ENCODE measurements around the gene UBXN7. TPM values are rescaled to one million over a fixed set of nuclear protein-coding genes. Genes with fewer than 3 reads are reported as not detected.

Gene UBXN7
- total RNA-seq, 1 experiment from 2014 or later = 67.0 TPM

GRCh38 chr3:196314597-196314996, 117.6 kb downstream of the UBXN7 start:
- TF ChIP-seq SP1 (IDR thresholded peaks at IDR 0.05; ENCODE audit: low read depth) = no peak
- TF ChIP-seq, protein P1, sequence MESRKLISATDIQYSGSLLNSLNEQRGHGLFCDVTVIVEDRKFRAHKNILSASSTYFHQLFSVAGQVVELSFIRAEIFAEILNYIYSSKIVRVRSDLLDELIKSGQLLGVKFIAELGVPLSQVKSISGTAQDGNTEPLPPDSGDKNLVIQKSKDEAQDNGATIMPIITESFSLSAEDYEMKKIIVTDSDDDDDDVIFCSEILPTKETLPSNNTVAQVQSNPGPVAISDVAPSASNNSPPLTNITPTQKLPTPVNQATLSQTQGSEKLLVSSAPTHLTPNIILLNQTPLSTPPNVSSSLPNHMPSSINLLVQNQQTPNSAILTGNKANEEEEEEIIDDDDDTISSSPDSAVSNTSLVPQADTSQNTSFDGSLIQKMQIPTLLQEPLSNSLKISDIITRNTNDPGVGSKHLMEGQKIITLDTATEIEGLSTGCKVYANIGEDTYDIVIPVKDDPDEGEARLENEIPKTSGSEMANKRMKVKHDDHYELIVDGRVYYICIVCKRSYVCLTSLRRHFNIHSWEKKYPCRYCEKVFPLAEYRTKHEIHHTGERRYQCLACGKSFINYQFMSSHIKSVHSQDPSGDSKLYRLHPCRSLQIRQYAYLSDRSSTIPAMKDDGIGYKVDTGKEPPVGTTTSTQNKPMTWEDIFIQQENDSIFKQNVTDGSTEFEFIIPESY (IDR thresholded peaks at IDR 0.05; ENCODE audit: extremely low read depth, insufficient replicate concordance, low read length) = no peak
- TF ChIP-seq CEBPB (IDR thresholded peaks at IDR 0.05; ENCODE audit: low read depth) = no peak
- TF ChIP-seq, protein P2, sequence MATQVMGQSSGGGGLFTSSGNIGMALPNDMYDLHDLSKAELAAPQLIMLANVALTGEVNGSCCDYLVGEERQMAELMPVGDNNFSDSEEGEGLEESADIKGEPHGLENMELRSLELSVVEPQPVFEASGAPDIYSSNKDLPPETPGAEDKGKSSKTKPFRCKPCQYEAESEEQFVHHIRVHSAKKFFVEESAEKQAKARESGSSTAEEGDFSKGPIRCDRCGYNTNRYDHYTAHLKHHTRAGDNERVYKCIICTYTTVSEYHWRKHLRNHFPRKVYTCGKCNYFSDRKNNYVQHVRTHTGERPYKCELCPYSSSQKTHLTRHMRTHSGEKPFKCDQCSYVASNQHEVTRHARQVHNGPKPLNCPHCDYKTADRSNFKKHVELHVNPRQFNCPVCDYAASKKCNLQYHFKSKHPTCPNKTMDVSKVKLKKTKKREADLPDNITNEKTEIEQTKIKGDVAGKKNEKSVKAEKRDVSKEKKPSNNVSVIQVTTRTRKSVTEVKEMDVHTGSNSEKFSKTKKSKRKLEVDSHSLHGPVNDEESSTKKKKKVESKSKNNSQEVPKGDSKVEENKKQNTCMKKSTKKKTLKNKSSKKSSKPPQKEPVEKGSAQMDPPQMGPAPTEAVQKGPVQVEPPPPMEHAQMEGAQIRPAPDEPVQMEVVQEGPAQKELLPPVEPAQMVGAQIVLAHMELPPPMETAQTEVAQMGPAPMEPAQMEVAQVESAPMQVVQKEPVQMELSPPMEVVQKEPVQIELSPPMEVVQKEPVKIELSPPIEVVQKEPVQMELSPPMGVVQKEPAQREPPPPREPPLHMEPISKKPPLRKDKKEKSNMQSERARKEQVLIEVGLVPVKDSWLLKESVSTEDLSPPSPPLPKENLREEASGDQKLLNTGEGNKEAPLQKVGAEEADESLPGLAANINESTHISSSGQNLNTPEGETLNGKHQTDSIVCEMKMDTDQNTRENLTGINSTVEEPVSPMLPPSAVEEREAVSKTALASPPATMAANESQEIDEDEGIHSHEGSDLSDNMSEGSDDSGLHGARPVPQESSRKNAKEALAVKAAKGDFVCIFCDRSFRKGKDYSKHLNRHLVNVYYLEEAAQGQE (IDR thresholded peaks at IDR 0.05; ENCODE audit: low read depth) = no peak
- no peak for TF ChIP-seq TCF7L2 (IDR thresholded peaks at IDR 0.05; ENCODE audit: borderline replicate concordance, extremely low read depth, insufficient read depth, insufficient read length)
- no peak for TF ChIP-seq CTCF (IDR thresholded peaks at IDR 0.05 in 2 of 3, conservative IDR thresholded peaks at IDR 0.05 in 1 of 3; ENCODE audit: borderline replicate concordance in 1 of 3, insufficient read depth in 1 of 3, low read depth in 2 of 3, low read length in 2 of 3)
- TF ChIP-seq FOSL1 (IDR thresholded peaks at IDR 0.05; ENCODE audit: low read depth) = no peak
- TF ChIP-seq SIN3A (IDR thresholded peaks at IDR 0.05; ENCODE audit: low read depth) = no peak
- TF ChIP-seq POLR2AphosphoS5 (IDR thresholded peaks at IDR 0.05; ENCODE audit: low read depth, low read length) = no peak
- no peak for TF ChIP-seq EGR1 (IDR thresholded peaks at IDR 0.05; ENCODE audit: low read depth)
- TF ChIP-seq, protein P3, sequence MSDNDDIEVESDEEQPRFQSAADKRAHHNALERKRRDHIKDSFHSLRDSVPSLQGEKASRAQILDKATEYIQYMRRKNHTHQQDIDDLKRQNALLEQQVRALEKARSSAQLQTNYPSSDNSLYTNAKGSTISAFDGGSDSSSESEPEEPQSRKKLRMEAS (IDR thresholded peaks at IDR 0.05) = no peak
- no peak for TF ChIP-seq EZH2phosphoT487 (IDR thresholded peaks at IDR 0.05; ENCODE audit: borderline replicate concordance)
- TF ChIP-seq, protein P4, sequence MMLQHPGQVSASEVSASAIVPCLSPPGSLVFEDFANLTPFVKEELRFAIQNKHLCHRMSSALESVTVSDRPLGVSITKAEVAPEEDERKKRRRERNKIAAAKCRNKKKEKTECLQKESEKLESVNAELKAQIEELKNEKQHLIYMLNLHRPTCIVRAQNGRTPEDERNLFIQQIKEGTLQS (IDR thresholded peaks at IDR 0.05) = no peak
- TF ChIP-seq CBX3 (IDR thresholded peaks at IDR 0.05; ENCODE audit: low read depth) = no peak
- TF ChIP-seq EZH2 (IDR thresholded peaks at IDR 0.05) = no peak
- no peak for TF ChIP-seq POLR2A (IDR thresholded peaks at IDR 0.05; ENCODE audit: borderline replicate concordance, extremely low read depth, insufficient read depth, insufficient read length)
- TF ChIP-seq ZNF274 (IDR thresholded peaks at IDR 0.05; ENCODE audit: low read depth, low read length) = no peak
- no peak for TF ChIP-seq RAD21 (IDR thresholded peaks at IDR 0.05; ENCODE audit: low read depth)
- TF ChIP-seq YY1 (IDR thresholded peaks at IDR 0.05; ENCODE audit: extremely low read depth, insufficient replicate concordance, low read depth, low read length) = no peak
- Histone ChIP-seq H3K9me3 (ENCODE audit: control insufficient read depth in 1 of 2, insufficient read depth in 1 of 2, low read depth in 1 of 2, low read length in 2 of 2) (no peaks in the 10 kb centered on the region), H3K9me2 (ENCODE audit: insufficient read depth) (no peaks in the 10 kb centered on the region), H3K4me1 (ENCODE audit: control insufficient read depth in 1 of 2, insufficient read depth in 2 of 2, low read length in 2 of 2) (peaks cover 5 to 32% of the 10 kb centered on the region in 2 experiments; a peak in 3 of 4 replicates), H2AFZ (ENCODE audit: low read depth, low read length, poor library complexity, severe bottlenecking) (no peak overlapping the region), H3K4me2 (ENCODE audit: low read length) (peak overlapping the region; percentile 32; the same call in 1 of the 2 replicates), H3K9ac (ENCODE audit: low read length) (no peak overlapping the region), H3K79me2 (ENCODE audit: insufficient read depth, low read length) (peaks cover 13% of the 10 kb centered on the region), H3K27ac (ENCODE audit: low read depth, low read length) (no peak overlapping the region), H3K27me3 (ENCODE audit: insufficient read depth, low read length) (no peaks in the 10 kb centered on the region), H3K4me3 (replicated peaks in 1 of 2; ENCODE audit: low read depth in 1 of 2, low read length in 2 of 2) (no peak overlapping the region), H3K36me3 (ENCODE audit: control insufficient read depth in 1 of 2, insufficient read depth in 2 of 2, low read length in 2 of 2) (no peaks in the 10 kb centered on the region), H4K20me1 (ENCODE audit: insufficient read depth) (no peaks in the 10 kb centered on the region)
- POLR2A ChIA-PET = no interaction called here
- CTCF ChIA-PET = no interaction called here
- no peak for DNase-seq (ENCODE audit: low read depth, low spot score)
- RAD21 ChIA-PET (ENCODE audit: low non-redundant PET in 1 of 2, low total read pairs in 2 of 2, uncharacterized antibody in 2 of 2, unreplicated experiment in 2 of 2) = no interaction called here
- BruUV-seq (replicated peaks) = no TSS peak
- intact Hi-C loops (cut with micrococcal nuclease) = loop anchor here (10.0 kb wide), 1 partner anchor 190 kb away; the partner anchor contains the start of gene RNF168
- no peak for ATAC-seq
